CD4-positive, alpha-beta T cell treated with Interleukin-15 for 4 hours (primary cell): Measurements from ENCODE around the gene GIPC1.
A peak's percentile ranks its signal among the peaks of the same experiment; 100 is the strongest.

ENCODE experiments used
- DNase-seq: peaks from one replicate; pipeline ENCODE4 v3.0.0-alpha.2; 2020; ENCODE audit warnings: low spot score

The GIPC1 gene

GRCh38 chr19:14494411-14494810, 1.5 kb downstream of the GIPC1 start:
- DNase-seq: no peak

- no peak for DNase-seq
These were observed 3.1 kb downstream of the GIPC1 start for GRCh38 chr19:14492756-14493337.

GRCh38 chr19:14487370-14488125, 8.4 kb downstream of the GIPC1 start:
- no peak for DNase-seq

- no peak for DNase-seq
These were observed 13.6 kb downstream of the GIPC1 start for GRCh38 chr19:14482172-14482941.

GRCh38 chr19:14480700-14481079, 15.2 kb downstream of the GIPC1 start:
- DNase-seq: no peak

- peak; percentile 69 for DNase-seq
These were observed 15.8 kb downstream of the GIPC1 start for GRCh38 chr19:14479975-14480699.

- no peak for DNase-seq
These were observed 16.5 kb downstream of the GIPC1 start for GRCh38 chr19:14479309-14479974.

GRCh38 chr19:14478113-14478545, 17.8 kb downstream of the GIPC1 start:
- DNase-seq: no peak

- DNase-seq: no peak
These were observed 18.4 kb downstream of the GIPC1 start for GRCh38 chr19:14477418-14478112.

GRCh38 chr19:14476673-14477401, 19.1 kb downstream of the GIPC1 start:
- DNase-seq: peak; percentile 60

- DNase-seq: no peak
These were observed 19.6 kb downstream of the GIPC1 start for GRCh38 chr19:14476327-14476672.

- DNase-seq: peak; percentile 18
These were observed 20.5 kb downstream of the GIPC1 start, which contains the start of gene PTGER1 for GRCh38 chr19:14475251-14476073. PTGER1 (minus strand) TSS chr19:14475354; CDS start chr19:14474320, 1,034 bp downstream.

- DNase-seq: no peak
These were observed 21.1 kb downstream of the GIPC1 start for GRCh38 chr19:14474827-14475226.

- DNase-seq: no peak
These were observed 21.8 kb downstream of the GIPC1 start for GRCh38 chr19:14473978-14474578.

GRCh38 chr19:14473073-14473977, 22.6 kb downstream of the GIPC1 start:
- DNase-seq: no peak

GRCh38 chr19:14472202-14472938, 23.6 kb downstream of the GIPC1 start:
- peak; percentile 83 for DNase-seq

- no peak for DNase-seq
These were observed 24.3 kb downstream of the GIPC1 start for GRCh38 chr19:14471436-14472187.
